GM18868 (cell line): ENCODE results near the gene UBE2G2.

Experiments used
- ATAC-seq: cut with Tn5 transposase; IDR thresholded peaks from one replicate; pipeline ENCODE4 v1.9.1; 2021; ENCODE audit warnings: mild to moderate bottlenecking, moderate library complexity; ENCODE audit not compliant: unreplicated experiment

Gene UBE2G2

DNA sequence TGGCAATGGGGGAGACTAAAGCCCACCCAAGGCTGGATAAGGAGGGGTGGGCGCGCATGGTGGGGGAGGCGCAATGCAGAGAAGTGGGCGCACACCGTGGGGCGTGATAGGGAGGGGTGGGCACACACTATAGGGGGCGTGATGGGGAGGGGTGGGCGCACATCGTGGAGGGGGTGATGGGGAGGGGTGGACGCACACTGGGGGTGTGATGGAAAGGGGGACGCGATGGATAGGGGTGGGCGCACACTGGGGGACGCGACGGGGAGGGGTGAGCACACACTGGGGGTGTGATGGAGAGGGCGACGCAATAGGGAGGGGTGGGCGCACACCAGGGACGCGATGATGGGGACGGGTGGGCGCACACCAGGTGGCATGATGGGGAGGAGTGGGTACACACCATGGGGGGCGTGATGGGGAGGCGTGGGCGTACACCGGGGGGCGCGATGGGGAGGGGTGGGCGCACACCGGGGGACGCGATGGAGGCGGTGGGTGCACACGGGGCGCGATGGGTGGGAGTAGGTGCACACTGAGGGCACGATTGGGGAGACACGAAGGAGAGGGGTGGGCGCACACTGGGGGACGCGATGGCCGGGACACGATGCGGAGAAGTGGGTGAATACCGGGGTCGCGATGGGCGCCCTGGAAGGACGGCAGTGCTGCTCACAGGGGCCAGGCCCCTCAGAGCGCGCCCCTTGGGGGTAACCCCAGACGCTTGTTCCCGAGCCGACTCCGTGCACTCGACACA lies 15.3 kb upstream of the UBE2G2 start:
- no peak for ATAC-seq

DNA sequence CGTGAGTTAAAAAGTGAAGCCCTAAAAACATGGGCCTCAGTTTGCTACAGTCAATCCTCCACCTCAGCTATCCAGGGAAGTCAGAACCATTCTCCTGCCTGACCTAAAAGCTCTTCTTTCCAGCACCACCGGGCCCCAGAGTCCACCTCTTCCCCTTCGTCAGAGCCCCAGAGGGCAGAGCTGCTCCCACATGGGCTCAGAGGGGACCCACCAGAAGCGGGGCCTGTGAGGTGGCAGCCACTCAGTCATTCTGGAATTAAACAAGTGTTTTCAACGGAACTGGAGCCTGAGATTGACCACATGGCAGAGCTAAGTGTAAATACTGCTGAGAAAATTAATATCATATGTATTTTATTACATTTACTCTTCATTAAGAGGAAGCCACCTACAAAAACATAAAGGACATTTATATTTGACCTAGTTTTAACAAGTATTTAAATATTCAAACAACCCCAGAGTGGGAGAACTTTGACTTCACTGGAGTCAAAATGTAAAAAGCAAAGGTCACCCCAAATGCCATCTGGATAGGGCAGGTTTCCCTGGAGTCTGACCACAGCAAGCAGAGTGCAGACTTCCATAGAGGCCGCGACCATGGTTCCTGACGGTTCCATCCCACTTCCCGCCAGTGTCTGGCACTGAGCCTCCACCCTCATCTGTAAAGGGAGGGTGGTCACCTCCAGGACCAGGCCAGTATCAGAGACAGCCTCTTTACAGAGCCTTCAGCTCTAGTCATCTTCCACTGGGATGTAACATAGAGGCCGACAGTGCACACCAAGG lies 14.4 kb upstream of the UBE2G2 start:
- ATAC-seq = no peak

DNA sequence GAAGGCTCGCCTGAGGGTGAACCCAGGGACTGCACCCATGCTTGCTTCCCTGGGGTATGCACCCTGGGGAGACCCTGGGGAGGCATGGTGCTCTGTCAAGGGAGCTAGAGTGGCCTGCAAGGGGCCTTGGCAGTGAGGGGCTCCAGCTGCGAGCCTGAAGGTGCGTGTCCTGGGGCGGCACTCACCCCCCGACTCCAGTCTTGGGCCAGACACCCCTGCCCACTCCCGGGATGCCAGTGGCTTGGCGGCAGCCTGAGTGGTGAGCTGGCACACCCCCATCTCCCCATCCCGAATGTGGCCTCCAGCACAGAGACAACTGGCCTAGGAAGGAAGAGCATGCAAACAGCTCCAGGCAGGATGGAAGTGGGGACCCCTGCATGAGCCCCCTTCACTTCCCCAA lies 13.6 kb upstream of the UBE2G2 start:
- ATAC-seq = no peak

DNA sequence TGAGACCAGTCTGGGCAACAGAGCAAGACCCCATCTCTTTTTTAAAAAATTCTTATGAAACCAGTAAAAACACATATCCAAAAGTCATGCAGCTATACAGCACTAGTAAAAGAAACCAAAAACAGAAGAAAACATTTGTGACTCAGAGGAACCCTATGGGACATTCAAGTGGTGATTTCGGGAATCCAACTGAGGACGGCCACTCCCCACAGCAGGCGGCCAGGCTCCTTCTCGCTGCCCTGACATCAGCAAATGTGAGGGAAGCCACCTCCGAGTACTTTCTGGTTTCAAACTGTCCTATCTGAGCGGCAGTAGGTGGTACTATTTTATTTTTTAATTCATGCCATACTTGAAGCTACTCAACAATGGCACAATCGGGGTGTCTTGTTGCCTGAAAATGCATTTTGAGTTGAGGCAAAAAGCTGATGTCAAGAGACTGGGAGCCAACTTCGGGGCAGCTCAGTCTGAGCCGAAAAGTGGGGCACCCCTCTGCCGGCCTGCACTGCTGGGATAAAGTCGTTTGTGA lies 12.9 kb upstream of the UBE2G2 start:
- no peak for ATAC-seq

DNA sequence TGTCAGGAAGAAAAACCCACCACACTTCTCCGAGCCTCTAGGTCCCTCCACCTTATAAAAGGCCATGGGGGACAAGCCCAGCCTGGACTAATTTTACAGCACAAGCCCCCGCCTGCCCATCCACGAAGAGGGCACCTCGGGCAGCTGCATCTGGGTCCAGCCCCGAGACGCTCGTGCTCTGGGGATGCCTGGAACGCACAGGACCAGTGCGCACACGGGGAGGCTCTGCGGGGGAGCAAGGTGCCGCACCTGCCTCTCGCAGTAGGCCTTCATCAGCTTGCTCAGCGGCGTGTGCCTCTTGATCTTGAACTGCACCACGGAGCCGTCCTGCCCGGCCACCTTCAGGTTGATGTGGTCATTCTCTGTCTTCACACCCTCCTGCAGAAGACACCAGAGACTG lies 12.1 kb upstream of the UBE2G2 start:
- ATAC-seq = no peak

DNA sequence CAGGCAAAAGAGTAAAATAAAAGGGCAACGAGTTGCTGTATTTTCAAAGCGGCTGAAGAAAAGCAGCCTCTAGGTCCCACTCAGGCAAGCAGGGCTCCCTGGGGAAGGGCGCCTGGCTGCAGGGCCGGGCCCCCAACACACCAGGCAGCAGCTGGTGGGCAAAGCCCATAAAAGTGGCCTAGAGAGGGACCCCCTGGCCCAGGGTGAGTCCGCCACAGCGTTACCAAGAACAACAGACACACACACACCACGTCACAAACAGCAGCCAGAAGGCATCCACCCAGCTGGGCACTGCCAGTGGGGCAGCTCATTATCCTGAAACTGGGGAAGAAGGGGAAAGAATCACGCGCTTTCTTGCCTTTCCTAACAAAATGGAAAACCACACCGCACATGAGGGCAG lies 11.5 kb upstream of the UBE2G2 start:
- ATAC-seq = no peak

DNA sequence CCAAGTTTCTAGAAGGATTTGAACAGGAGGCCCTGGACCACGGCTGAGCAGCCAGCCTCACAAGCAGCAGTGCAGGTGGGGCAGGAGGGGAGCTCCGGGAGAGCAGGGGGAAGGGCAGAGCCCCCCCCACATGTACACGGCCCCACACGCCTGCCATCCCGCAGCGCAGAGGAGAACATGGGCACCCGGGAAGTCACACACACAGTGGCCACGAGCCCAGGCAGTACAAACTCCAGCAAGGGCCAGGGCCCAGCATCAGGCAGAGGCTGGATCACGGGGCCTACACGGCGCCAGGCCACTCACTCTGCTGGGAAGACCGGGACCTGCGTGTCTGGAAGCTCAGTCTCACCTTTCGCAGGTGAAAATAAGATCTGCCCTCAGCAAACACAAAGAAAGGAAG lies 11.0 kb upstream of the UBE2G2 start:
- ATAC-seq = no peak

DNA sequence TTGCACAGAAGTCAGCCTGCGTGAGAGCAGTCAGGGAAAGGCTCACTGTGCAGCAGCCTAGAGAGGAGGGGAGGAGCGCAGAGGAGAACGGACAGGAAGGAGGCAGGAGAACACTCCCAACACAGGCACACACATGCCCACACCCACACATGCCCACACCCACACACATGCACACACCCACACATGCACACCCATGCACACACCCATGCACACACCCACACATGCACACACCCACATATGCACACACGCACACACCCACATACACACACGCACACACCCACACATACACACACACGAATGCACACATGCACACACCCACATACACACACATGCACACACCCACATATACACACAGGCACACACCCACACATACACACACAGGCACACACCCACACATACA lies 9.2 kb upstream of the UBE2G2 start:
- ATAC-seq = no peak

DNA sequence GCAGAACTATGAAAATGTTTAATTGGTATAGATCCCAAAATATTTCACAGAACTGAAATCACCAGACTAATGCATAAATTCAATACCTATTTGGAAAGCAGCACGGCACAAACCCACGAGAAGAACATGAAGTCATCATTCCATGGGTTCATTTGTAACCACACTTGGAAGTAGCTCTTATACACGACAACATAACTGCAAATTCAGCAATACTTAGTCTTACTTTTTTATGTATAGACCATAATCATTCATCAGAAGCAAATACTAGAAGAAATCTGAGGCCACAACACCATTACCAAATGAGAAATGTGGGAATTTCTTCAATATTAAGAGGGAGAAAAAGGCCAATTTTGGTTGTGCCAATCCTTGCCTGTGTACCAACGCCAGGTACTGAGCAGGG lies 4.2 kb upstream of the UBE2G2 start:
- ATAC-seq = no peak

DNA sequence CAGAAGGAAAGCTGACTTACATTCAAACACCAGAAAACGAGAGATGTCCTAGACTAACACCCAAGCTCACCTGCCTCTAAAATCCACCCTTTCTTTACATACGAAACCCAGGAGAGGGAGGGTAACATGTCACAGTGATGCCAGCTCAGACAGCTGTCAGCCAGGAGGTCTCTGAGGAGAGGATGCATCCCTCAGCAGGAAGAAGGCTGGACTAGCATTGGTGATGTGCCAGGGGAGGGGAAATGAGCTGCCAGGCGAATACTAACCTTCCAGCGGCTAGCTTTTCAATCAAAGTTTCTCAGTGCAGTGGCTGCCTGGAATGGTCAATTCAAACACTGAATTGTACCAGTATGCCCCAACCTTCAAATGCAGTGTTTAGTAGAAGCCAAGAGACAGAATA lies 3.6 kb upstream of the UBE2G2 start:
- no peak for ATAC-seq

DNA sequence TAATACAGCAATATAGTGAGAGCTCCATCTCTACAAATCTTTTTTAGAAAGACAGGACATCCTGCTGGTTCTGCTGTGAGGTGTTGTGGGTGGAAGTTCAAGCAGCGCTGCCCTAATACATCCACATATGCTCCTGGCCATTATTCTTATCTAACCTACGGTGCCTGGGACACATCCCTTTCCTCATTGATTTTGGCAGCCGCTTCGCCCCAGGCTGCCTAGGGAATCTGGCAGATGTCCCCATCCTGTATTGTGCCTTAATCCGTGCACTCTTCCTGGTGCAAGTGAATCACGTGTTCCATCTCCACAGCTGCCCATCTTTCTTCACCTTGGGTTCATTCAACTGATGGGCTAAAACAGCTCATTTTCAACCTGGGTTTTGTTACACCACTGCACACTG lies 3.1 kb upstream of the UBE2G2 start:
- no peak for ATAC-seq

DNA sequence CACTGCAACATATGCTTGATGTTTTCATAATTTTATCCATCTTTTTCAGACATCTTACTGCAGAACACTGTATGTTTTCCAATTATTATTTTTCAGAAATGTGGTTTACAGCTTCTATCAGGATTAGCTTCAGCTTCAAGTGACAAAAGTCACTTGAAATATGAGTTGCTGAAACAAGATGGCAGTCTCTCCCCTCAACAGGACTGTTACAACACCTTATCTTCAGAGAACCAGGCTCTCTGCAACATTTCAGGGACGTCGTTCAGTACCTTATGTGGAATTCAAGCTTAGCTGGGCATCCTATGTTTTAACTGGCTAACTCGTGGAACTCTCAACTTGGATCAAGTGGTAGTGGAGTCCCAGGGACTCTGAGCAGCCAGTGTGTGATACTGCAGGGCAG lies 2.0 kb upstream of the UBE2G2 start:
- ATAC-seq = no peak

DNA sequence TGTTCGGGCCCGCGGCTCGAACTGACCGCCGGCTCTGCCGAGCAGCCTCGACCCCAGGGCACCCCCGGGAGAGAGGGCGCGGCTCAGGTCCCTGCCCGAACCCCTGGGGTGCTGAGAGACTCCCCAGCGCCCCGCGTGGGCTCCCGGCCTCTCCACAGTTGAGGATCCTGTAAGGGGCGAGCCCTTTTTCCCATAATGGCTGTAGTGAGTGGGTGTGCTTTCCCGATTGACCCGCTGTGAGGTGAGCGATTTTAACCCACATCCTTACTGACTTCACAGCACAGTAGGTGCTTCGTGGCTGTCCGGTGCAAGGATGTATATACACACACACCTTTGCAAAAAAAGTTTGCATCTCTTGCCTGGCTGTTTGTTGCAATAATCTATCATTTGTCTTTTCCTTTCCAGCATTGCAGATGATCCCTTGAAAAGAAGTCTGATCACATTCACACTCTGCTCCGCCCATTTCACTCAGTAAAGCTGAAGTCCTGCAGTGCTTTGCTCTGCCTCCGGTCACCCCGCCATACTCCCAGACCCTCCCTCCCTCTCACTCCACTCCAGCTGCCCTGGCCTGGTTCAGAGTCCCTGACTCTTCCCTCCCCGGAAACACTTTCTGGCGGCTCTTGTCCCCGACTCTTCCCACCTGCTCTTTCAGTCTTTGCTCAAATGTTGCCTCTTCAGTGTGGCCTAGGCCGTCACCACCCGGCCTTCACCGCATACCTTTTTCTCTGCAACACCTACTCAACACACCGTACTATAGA lies 955 bp upstream of the UBE2G2 start:
- ATAC-seq = peak; percentile 7

DNA sequence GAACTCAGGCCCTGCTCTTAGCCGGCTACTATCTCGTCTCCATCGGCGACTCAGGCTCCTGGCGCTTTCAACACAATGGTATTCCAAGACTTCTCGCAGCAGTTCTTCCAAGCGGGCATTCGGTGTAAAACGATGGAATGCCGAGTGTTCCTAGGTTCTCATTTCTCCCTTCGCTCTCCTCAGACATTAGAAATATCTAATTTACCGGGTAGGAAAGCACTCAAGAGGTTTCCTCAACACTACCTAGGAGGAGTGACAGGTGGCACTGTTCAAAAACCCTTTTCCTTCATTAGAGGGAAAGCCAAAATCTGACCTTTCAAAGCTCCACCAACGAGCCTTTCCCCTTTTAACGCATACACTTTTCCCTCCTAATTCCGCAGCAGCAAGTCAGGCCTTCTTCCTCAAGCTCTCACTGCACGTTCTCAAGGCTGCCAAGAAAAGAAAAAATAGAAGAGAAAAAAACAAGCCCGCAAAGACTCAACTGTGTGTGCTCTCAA lies 601 bp downstream of the UBE2G2 start:
- no peak for ATAC-seq

DNA sequence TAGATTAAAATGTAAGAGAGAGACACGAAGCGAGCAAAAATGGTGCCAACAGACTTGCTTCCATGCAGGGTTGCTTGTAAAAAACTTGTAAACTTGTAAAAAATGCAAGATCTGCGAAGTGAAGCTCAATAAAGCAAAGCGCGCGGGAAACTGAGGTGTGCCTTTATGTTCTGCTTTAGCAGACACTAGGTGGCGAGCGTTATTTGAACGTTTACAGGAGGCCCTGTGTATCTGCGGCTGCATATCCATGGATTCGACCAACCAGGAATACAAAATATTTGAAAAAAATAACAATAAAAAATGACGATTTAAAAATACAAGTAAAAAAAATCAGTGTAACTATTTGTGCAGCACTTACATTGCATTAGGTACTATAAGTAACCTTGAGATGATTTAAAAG lies 1.5 kb downstream of the UBE2G2 start:
- no peak for ATAC-seq

DNA sequence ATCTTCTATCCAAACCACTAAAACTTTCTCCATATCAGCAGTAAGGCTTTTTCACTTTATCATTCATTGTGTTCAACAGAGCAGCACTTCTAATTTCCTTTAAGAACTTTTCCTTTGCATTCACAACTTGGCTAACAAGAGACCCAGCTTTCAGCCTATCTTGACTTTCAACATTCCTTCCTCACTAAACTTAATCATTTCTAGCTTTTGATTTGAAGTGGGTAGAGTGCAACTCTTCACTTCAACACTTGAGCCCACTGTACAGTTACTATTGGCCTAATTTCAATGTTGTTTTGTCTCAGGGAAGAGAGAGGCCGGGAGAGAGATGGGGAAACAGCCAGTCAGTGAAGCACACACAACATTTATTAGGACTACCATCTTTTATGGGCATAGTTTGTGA lies 2.0 kb downstream of the UBE2G2 start:
- no peak for ATAC-seq

DNA sequence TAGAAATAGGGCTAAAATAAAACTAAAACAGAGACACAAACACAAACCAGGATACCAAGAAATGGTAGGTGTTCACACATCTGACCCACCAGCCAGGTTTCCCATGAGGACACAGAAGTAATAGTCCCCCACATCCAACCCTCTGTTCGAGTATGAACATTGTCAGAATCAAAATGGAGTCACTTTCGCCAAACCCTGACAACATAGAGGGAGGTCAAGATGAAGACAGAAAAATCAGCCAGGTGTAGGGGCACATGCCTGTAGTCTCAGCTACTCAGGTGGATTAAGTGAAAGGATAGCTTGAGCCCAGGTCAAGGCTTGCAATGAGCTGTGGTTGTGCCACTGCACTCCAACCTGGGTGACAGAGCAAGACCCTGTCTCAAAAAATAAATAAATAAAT lies 3.8 kb downstream of the UBE2G2 start:
- no peak for ATAC-seq

DNA sequence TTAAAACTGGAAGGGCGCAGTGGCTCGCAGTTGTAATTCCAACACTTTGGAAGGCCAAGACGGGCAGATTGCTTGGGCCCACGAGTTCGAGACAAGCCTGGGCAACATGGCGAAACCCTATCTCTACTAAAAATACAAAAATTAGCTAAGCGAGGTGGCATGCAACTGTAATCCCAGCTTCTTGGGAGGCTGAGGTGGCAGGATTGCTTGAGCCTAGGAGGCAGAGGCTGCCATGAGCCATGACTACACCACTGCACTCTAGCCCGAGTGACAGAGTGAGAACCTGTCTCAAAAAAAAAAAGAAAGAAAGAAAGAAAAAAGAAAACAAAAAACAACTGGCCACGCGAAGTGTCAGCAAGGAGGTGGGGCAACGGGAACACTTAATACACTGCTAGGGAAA lies 6.3 kb downstream of the UBE2G2 start:
- no peak for ATAC-seq

DNA sequence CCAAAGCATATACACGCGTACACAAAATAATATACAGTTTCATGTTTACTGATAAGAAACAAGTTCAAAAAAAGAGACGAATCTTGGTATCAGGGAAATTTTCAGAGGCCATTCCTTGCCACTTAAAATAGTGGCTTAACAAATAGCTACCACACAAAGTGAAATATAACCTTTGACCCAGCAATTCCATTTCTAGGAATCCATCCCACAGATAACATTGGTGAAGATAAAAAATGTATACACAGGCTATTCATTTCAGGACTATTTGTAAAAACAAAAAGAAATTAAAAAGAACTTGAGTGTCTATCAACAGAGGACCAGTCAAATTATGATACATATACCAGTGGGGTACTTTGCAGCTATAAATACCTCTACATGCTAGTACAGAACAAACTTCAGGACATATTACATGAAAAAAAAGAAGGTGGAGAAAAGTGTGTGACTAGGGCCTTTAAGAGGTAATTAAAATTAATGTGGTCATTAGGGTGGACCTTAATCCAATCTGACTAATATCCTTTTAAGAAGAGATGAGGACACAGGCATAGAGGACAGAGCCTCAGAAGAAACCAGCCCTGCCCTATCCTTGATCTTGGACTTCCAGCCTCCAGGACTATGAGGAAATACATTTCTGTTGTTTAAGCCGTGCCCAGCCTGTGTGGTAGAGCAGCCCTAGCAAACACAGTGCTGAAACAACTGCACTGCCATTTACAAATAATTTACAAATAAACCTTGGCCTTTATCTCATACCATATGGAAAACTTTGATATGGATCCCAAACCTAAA lies 7.8 kb downstream of the UBE2G2 start:
- no peak for ATAC-seq

DNA sequence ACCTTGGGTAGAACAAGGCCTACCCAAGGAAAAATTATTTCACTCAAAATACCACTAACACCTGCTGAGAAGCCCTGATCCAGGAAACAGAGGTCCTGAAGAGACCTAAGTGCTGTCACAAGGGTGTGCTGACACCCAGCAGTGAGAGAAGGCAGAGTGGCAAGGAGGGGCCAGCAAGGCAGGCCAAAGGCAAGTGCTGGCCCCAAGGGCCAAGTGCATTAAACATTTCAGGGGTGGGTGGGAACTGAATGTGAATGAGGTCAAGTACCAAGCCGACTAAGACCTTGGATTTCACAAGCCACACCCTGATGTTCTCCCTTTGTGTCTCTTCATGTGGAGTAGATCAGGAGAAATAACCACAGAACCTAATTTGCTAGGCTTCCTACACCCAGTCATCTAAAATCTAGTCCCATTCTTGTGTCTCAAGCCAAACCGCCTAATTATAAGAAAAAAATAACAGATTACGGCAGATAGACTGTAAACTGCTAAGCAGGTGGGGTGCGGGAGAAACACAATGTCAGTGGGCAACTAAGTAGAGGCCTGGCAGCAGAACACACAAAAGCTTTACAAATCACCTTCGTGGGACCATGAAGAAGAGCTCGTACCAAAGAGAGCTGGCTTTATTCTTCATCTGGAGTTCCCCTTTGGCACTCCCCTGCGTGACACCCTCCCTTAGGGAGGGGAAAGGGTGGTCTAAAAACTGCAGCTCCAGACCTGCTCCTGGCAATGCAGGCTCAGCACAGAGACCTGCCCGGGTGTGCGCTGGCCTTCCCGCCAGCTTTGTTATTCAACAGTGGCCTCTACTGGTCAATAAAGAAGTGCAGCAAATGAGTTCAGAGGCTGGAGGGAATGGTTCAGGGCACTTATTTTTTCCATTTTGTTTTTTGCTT lies 8.7 kb downstream of the UBE2G2 start:
- peak; percentile 62 for ATAC-seq
